Measurements from ENCODE around the gene POPDC2. TPM values are rescaled to one million over a fixed set of nuclear protein-coding genes. Genes with fewer than 3 reads are reported as not detected.

POPDC2 gene
- total and polyA plus RNA-seq, 2 donors (not counting 3 experiments of a cell fraction or from before 2014, with no cell fraction given): 0.57 to 0.66 TPM

DNA sequence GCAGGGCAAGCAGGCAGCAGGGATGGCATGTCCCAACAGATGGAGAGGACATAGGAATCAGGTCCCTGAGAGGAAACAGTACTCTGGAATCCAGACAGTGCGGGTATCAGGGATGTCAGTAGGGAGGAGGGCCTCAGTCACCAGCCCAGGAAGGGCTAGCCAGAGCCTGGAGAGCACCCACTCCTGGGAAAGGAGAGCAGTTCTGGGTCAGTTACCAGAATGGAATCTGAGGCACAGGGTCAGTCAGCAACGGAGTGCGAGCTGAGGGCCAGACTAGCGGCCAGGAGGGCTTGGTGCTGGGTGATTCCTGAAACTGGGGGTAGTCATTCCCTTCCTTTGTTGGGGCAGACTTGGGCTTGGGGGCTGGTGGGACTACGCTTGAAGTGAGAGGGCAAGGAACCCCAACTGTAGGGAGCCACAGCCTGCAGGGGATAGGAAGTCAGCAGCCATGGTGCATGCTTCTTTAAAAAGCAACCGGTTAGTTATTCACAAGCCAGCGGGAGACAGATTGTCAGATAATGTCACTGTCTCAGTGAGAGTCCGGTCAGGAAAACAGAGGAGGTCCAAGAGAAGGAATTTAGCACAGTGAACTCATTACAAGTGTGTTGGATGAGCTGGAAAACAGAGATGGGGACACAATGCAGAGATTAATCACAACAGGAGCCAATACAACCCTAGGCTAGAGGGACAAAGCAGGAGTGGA lies 34.8 kb downstream of the POPDC2 start:
- Histone ChIP-seq H3K9ac (replicated peaks; ENCODE audit: extremely low read depth, insufficient read depth, low read length) (no peak overlapping the region), H3K27me3 (ENCODE audit: control insufficient read depth in 2 of 2, insufficient read depth in 2 of 2, low read length in 2 of 2) (no peaks in the 10 kb centered on the region), H4K20me1 (replicated peaks; ENCODE audit: control insufficient read depth, extremely low read depth, insufficient read depth, low read length) (no peaks in the 10 kb centered on the region), H3K9me1 (replicated peaks; ENCODE audit: control insufficient read depth, extremely low read depth, insufficient read depth, low read length) (no peaks in the 10 kb centered on the region), H3K27ac (ENCODE audit: insufficient read depth, low read depth, low read length) (no peak overlapping the region), H2AFZ (ENCODE audit: low read depth, low read length) (no peak overlapping the region), H3K4me2 (ENCODE audit: insufficient read depth, low read length) (no peak overlapping the region), H3K4me1 (ENCODE audit: control insufficient read depth, extremely low read depth, insufficient read depth, low read length) (peaks cover 18% of the 10 kb centered on the region), H3K4me3 (replicated peaks in 1 of 3; ENCODE audit: insufficient read depth in 1 of 3, low read depth in 1 of 3, low read length in 3 of 3) (no peak overlapping the region), H3K36me3 (ENCODE audit: control insufficient read depth in 2 of 2, extremely low read depth in 1 of 2, insufficient read depth in 2 of 2, low read length in 2 of 2) (no peaks in the 10 kb centered on the region), H3K9me3 (replicated peaks; ENCODE audit: control insufficient read depth, insufficient read depth, low read length) (no peaks in the 10 kb centered on the region), H3K79me2 (ENCODE audit: control insufficient read depth, insufficient read depth, low read length) (no peaks in the 10 kb centered on the region)
- DNase-seq (ENCODE audit: low read depth, low spot score) (no peak), FAIRE-seq (no peak)
- no TSS peak for BruUV-seq (replicated peaks)
- intact Hi-C loops (cut with micrococcal nuclease): no loop called here
- ChIA-PET POLR2A (no interaction called here), CTCF (no interaction called here)
- TF ChIP-seq MYC (IDR thresholded peaks at IDR 0.05; ENCODE audit: low read depth, low read length): no peak
- TF ChIP-seq JUN (IDR thresholded peaks at IDR 0.05; ENCODE audit: borderline replicate concordance, insufficient read depth, insufficient read length, low read depth): no peak
- no peak for TF ChIP-seq FOS (IDR thresholded peaks at IDR 0.05; ENCODE audit: borderline replicate concordance, insufficient read depth, low read length)
- TF ChIP-seq CTCF (IDR thresholded peaks at IDR 0.05; ENCODE audit: extremely low read depth in 1 of 2, insufficient read depth in 1 of 2, low read depth in 1 of 2, low read length in 2 of 2): no peak
- no peak for TF ChIP-seq POLR2A (IDR thresholded peaks at IDR 0.05; ENCODE audit: low read depth, low read length)
- TF ChIP-seq POLR2AphosphoS5 (IDR thresholded peaks at IDR 0.05; ENCODE audit: insufficient read depth, low read depth, low read length): no peak
- dilution Hi-C loops (cut with MboI; ENCODE audit: extremely low pct_ligation_motif_present, low sequenced_read_pairs): no loop called here

Data from endothelial cell of umbilical vein (primary cell).